MCF 10A (cell line): ENCODE results near the gene CENPA. TPM values are rescaled to one million over a fixed set of nuclear protein-coding genes. Genes with fewer than 3 reads are reported as not detected.
"Not testable (repeated sequence)": the region's sequence is repeated elsewhere in the genome, so short reads cannot be mapped to it uniquely, and the experiment has no call there.

ENCODE experiments used
- BruUV-seq: library from RNA; stranded (reverse); fragments of 400-500 nt; replicated peaks from 2 replicates; lab custom pipeline; 2021; lab: Mats Ljungman, UMichigan
- CTCF ChIA-PET: fragments of 300-600 bp; sonication (Branson Sonifier 250); formaldehyde crosslinking; extraction: SDS; loops from one replicate; lab custom pipeline; 2021; ENCODE audit warnings: antibody characterized with exemption, inconsistent platforms; lab: Yijun Ruan, JAX
- POLR2A ChIA-PET: fragments of 300-600, 350-650 bp; sonication (Branson Sonifier 250); formaldehyde crosslinking; extraction: SDS; loops from one replicate; lab custom pipeline; 2020; ENCODE audit warnings: antibody characterized with exemption, inconsistent platforms; lab: Yijun Ruan, JAX
- DNase-seq: peaks from one replicate; pipeline ENCODE4 v3.0.0-alpha.2; 2018; ENCODE audit not compliant: unreplicated experiment
- H3K27ac Mint-ChIP-seq: one replicate; pipeline ENCODE4 v1.8.0; 2022; ENCODE audit warnings: mild to moderate bottlenecking, low read depth, mixed read lengths; ENCODE audit not compliant: unreplicated experiment
- H3K27me3 Mint-ChIP-seq: one replicate; pipeline ENCODE4 v1.8.0; 2022; ENCODE audit warnings: mixed read lengths; ENCODE audit not compliant: insufficient read depth, unreplicated experiment
- H3K36me3 Mint-ChIP-seq: one replicate; pipeline ENCODE4 v1.8.0; 2022; ENCODE audit warnings: mild to moderate bottlenecking, moderate library complexity, mixed read lengths; ENCODE audit not compliant: insufficient read depth, unreplicated experiment
- H3K4me1 Mint-ChIP-seq: one replicate; pipeline ENCODE4 v1.8.0; 2022; ENCODE audit warnings: mixed read lengths; ENCODE audit not compliant: insufficient read depth, unreplicated experiment
- H3K4me3 Mint-ChIP-seq: one replicate; pipeline ENCODE4 v1.8.0; 2022; ENCODE audit warnings: mild to moderate bottlenecking, moderate library complexity, mixed read lengths; ENCODE audit not compliant: unreplicated experiment
- H3K9me3 Mint-ChIP-seq: one replicate; pipeline ENCODE4 v1.8.0; 2022; ENCODE audit warnings: mixed read lengths; ENCODE audit not compliant: unreplicated experiment
- intact Hi-C: fragments of 100-400 bp; cut with micrococcal nuclease; formaldehyde crosslinking; loops from 2 replicates; pipeline ENCODE4 v1.14.1; 2022
- total RNA-seq: library from RNA; stranded (reverse); gene quantifications from 2 replicates; pipeline ENCODE4 v1.2.3, GENCODE V29; 2022
- TF ChIP-seq, protein P1 (sequence below): fragments of 200-600 bp; IDR thresholded peaks from one replicate; pipeline ENCODE4 v1.8.0; 2022; ENCODE audit warnings: antibody characterized with exemption, mild to moderate bottlenecking; ENCODE audit not compliant: unreplicated experiment

Gene CENPA
- total RNA-seq, 1 experiment from 2014 or later = 35.1 TPM

DNA sequence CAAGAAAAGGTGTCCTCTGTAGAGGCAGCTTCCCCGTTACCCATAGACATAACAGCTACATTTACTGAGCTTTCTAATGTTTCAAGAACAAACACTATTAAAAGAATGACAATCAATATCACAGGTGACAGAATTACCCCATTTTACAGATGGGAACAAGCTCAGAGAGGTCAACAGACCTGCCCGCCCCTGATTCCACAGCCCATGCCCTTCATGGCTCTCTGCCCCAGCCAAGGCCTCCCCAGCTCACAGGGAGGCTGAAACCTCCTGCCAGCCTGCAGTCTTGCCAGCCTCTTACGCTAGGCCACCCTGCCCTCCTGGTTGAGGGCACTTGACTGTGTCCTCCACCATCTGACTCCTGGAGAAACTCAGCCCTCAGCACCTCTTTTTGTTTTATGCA lies 40.9 kb upstream of the CENPA start:
- H3K27me3 Mint-ChIP-seq = no peaks in the 10 kb centered on the region
- ChIA-PET CTCF (interaction anchor here (0.6 to 11.1 kb wide), 40 partner anchors 9 to 798 kb away, joined by 3 to 305 read pairs (median 4); no protein-coding TSS in a partner anchor), POLR2A (interaction anchor here (1.2 to 1.6 kb wide), 2 partner anchors 12 to 140 kb away, joined by 3 to 12 read pairs; no protein-coding TSS in a partner anchor)
- no peak overlapping the region for H3K4me3 Mint-ChIP-seq
- no peaks in the 10 kb centered on the region for H3K36me3 Mint-ChIP-seq
- TF ChIP-seq, protein P1, sequence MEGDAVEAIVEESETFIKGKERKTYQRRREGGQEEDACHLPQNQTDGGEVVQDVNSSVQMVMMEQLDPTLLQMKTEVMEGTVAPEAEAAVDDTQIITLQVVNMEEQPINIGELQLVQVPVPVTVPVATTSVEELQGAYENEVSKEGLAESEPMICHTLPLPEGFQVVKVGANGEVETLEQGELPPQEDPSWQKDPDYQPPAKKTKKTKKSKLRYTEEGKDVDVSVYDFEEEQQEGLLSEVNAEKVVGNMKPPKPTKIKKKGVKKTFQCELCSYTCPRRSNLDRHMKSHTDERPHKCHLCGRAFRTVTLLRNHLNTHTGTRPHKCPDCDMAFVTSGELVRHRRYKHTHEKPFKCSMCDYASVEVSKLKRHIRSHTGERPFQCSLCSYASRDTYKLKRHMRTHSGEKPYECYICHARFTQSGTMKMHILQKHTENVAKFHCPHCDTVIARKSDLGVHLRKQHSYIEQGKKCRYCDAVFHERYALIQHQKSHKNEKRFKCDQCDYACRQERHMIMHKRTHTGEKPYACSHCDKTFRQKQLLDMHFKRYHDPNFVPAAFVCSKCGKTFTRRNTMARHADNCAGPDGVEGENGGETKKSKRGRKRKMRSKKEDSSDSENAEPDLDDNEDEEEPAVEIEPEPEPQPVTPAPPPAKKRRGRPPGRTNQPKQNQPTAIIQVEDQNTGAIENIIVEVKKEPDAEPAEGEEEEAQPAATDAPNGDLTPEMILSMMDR = no peak
- H3K27ac Mint-ChIP-seq = no peak overlapping the region
- no peaks in the 10 kb centered on the region for H3K4me1 Mint-ChIP-seq
- intact Hi-C loops = loop anchor here (1.0 kb wide), 2 partner anchors 140 to 242 kb away; no protein-coding TSS in a partner anchor
- no TSS peak for BruUV-seq
- no peak for DNase-seq
- H3K9me3 Mint-ChIP-seq = no peaks in the 10 kb centered on the region

DNA sequence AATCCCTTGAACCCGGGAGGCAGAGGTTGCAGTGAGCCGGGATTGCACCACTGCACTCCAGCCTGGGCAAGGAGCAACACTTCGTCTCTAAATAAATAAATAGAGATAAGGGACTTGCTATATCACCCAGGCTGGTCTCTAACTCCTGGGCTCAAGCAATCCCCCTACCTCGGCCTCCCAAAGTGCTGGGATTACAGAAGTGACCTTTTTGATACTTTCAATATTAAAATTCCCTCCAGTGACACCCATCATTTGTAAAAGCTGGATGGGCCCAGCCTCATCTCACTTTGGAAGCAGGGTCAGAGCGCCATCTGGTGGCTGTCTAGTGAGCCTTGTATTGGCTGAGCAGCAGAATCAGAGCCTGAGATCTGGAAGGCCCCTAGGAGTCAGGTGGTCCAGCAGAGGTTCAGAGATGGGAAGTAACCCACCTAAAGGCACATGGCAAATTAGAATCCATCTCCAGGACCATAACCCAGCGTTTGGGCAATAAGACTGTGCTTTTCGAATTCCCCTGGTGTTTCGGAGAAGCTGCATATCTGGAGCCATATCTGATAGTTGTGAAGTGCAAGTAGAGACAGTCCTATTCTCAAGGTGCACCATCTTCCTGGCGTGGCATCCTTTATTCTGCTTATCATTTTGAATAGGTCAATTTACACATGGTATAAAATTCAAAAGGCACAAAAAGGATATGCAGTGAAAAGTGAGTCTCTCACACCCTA lies 40.1 kb upstream of the CENPA start:
- BruUV-seq = no TSS peak
- POLR2A ChIA-PET = interaction anchor here (1.2 to 1.6 kb wide), 2 partner anchors 11 to 141 kb away, joined by 3 to 12 read pairs; no protein-coding TSS in a partner anchor
- H3K27ac Mint-ChIP-seq = no peak overlapping the region
- intact Hi-C loops = loop anchor here (1.0 kb wide), 2 partner anchors 140 to 242 kb away; no protein-coding TSS in a partner anchor
- H3K36me3 Mint-ChIP-seq = no peaks in the 10 kb centered on the region
- H3K9me3 Mint-ChIP-seq = no peaks in the 10 kb centered on the region
- H3K4me3 Mint-ChIP-seq = no peak overlapping the region
- no peaks in the 10 kb centered on the region for H3K4me1 Mint-ChIP-seq
- no peaks in the 10 kb centered on the region for H3K27me3 Mint-ChIP-seq
- CTCF ChIA-PET = interaction anchor here (0.6 to 11.1 kb wide), 45 partner anchors 9 to 1200 kb away, joined by 3 to 305 read pairs (median 4); no protein-coding TSS in a partner anchor
- TF ChIP-seq, protein P1 = peak; percentile 91
- peak; percentile 88 for DNase-seq

- CTCF ChIA-PET = interaction anchor here (0.6 to 11.1 kb wide), 10 partner anchors 8 to 561 kb away, joined by 3 to 305 read pairs (median 4); no protein-coding TSS in a partner anchor
These were observed 38.9 kb upstream of the CENPA start for GRCh38 chr2:26746934-26747333.

DNA sequence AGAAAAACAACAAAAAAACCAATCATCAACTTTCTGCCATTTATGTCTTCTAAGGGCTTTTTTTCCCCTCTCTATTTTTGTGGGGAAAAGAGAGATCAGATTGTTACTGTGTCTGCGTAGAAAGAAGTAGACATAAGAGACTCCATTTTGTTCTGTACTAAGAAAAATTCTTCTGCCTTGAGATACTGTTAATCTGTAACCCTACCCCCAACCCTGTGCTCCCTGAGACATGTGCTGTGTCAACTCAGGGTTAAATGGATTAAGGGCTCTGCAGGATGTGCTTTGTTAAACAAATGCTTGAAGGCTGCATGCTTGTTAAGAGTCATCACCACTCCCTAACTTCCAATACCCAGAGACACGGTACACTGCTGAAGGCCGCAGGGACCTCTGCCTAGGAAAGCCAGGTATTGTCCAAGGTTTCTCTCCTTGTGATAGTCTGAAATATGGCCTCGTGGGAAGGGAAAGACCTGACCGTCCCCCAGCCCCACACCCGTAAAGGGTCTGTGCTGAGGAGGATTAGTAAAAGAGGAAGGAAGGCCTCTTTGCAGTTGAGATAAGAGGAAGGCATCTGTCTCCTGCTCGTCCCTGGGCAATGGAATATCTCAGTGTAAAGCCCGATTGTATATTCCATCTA lies 36.0 kb upstream of the CENPA start:
- H3K27ac Mint-ChIP-seq, H3K4me3 Mint-ChIP-seq, intact Hi-C loops: not testable (repeated sequence)

More at GRCh38 chr2:26746934-26747333, 38.9 kb upstream of the CENPA start:
- POLR2A ChIA-PET = interaction anchor here (1.2 to 1.6 kb wide), 2 partner anchors 22 to 140 kb away, joined by 3 read pairs; no protein-coding TSS in a partner anchor
- BruUV-seq = no TSS peak
- Mint-ChIP-seq H3K27ac (no peak overlapping the region), H3K27me3 (no peaks in the 10 kb centered on the region), H3K4me3 (no peak overlapping the region), H3K9me3 (peaks cover 7% of the 10 kb centered on the region), H3K36me3 (no peaks in the 10 kb centered on the region), H3K4me1 (no peaks in the 10 kb centered on the region)
- TF ChIP-seq, protein P1 = no peak
- DNase-seq = no peak
- intact Hi-C loops = no loop called here

DNA sequence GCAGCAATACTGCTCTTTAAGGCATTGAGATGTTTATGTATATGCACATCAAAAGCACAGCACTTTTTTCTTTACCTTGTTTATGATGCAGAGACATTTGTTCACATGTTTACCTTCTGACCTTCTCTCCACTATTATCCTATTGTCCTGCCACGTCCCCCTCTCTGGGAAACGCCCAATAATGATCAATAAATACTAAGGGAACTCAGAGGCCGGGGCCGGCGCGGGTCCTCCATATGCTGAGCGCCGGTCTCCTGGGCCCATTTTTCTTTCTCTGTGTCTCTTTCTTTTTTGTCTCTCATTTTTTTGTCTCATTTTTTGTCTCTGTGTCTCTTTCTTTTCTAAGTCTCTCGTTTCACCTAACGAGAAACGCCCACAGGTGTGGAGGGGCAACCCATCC lies 35.4 kb upstream of the CENPA start:
- POLR2A ChIA-PET, H3K4me1 Mint-ChIP-seq, H3K9me3 Mint-ChIP-seq, intact Hi-C loops, H3K27ac Mint-ChIP-seq, BruUV-seq, H3K36me3 Mint-ChIP-seq, H3K4me3 Mint-ChIP-seq, DNase-seq, H3K27me3 Mint-ChIP-seq: not testable (repeated sequence)
- CTCF ChIA-PET = interaction anchor here (2.6 kb wide), 1 partner anchor 145 kb away, joined by 18 read pairs; no protein-coding TSS in a partner anchor

More for the DNA sequence above, 36.0 kb upstream of the CENPA start:
- BruUV-seq, H3K4me1 Mint-ChIP-seq, DNase-seq, H3K36me3 Mint-ChIP-seq, H3K27me3 Mint-ChIP-seq, H3K9me3 Mint-ChIP-seq, POLR2A ChIA-PET: not testable (repeated sequence)
- CTCF ChIA-PET = interaction anchor here (11.1 kb wide), 1 partner anchor 144 kb away, joined by 305 read pairs; no protein-coding TSS in a partner anchor
